ENCODE measurements around the gene GNG8. TPM values are rescaled to one million over a fixed set of nuclear protein-coding genes. Genes with fewer than 3 reads are reported as not detected.

Gene GNG8
- total RNA-seq, 1 donor from 2014 or later: not detected

DNA sequence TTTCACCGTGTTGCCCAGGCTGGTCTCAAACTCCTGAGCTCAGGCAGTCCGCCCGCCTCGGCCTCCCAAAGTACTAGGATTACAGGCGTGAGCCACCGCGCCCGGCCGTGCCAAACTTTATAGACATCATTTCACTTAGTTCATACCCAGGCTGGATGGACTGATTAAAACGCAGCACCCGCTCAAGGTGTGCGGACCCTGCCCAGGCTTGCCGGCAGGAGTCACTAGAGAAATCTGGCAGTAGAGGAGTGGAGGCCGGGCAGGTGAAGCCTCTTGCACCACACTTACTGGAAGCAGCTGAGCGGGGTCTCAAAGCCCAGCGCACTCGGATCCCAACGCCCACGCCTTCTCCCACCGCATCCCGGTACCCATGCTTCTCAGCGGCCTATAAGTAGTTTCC lies 22.5 kb downstream of the GNG8 start:
- no peak overlapping the region for H3K4me2 ChIP-seq (ENCODE audit: low read length)
- FAIRE-seq: no peak

DNA sequence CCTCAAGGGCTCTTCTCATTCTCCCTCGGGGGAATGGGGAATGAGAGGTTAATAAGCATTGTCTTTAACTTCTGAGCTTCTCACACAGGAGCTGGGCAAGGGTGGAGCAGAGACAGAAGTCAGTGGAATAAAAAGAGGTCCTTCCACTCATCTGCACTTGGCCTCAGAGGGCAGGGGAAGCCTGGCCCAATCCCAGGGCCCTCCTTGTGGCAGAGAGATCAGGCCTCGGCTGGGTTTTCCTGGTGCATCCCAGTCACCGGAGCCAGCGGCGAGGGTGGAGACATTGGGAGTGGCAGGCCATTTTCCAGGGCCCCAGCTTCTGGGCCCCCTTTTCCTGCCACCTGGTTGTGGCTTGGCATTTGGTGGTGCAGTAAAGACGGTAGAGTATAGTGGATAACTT lies 24.2 kb downstream of the GNG8 start:
- Mint-ChIP-seq H3K9me3 (ENCODE audit: unreplicated experiment) (peaks cover 1% of the 10 kb centered on the region), H3K27me3 (ENCODE audit: low read depth, unreplicated experiment) (peaks cover 2% of the 10 kb centered on the region), H3K36me3 (ENCODE audit: low read depth, unreplicated experiment) (peaks cover 27% of the 10 kb centered on the region), H3K27ac (ENCODE audit: unreplicated experiment) (no peak overlapping the region), H3K4me3 (ENCODE audit: unreplicated experiment) (no peak overlapping the region), H3K4me1 (ENCODE audit: low read depth, unreplicated experiment) (peaks cover 8% of the 10 kb centered on the region)
- Histone ChIP-seq H3K9me3 (ENCODE audit: insufficient read depth, low read depth, low read length) (no peaks in the 10 kb centered on the region), H3K4me3 (ENCODE audit: insufficient read depth, low read depth, low read length) (no peak overlapping the region), H3K4me1 (ENCODE audit: insufficient read depth, low read length) (peaks cover 4% of the 10 kb centered on the region), H4K20me1 (ENCODE audit: insufficient read depth, low read length) (peaks cover 55% of the 10 kb centered on the region), H3K4me2 (ENCODE audit: low read length) (no peak overlapping the region), H3K79me2 (ENCODE audit: insufficient read depth, low read length) (no peaks in the 10 kb centered on the region), H3K36me3 (ENCODE audit: insufficient read depth, low read length) (peaks cover 20% of the 10 kb centered on the region), H3K27me3 (ENCODE audit: insufficient read depth, low read length) (no peaks in the 10 kb centered on the region), H3K9ac (ENCODE audit: low read length) (no peak overlapping the region), H3K27ac (ENCODE audit: low read depth, low read length) (no peak overlapping the region), H2AFZ (ENCODE audit: low read depth, low read length) (no peak overlapping the region)
- FAIRE-seq (no peak), DNase-seq (ENCODE audit: low read depth) (no peak)
- no peak for TF ChIP-seq EZH2 (IDR thresholded peaks at IDR 0.05; ENCODE audit: insufficient read depth, low read length)
- TF ChIP-seq, protein P1, sequence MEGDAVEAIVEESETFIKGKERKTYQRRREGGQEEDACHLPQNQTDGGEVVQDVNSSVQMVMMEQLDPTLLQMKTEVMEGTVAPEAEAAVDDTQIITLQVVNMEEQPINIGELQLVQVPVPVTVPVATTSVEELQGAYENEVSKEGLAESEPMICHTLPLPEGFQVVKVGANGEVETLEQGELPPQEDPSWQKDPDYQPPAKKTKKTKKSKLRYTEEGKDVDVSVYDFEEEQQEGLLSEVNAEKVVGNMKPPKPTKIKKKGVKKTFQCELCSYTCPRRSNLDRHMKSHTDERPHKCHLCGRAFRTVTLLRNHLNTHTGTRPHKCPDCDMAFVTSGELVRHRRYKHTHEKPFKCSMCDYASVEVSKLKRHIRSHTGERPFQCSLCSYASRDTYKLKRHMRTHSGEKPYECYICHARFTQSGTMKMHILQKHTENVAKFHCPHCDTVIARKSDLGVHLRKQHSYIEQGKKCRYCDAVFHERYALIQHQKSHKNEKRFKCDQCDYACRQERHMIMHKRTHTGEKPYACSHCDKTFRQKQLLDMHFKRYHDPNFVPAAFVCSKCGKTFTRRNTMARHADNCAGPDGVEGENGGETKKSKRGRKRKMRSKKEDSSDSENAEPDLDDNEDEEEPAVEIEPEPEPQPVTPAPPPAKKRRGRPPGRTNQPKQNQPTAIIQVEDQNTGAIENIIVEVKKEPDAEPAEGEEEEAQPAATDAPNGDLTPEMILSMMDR (IDR thresholded peaks at IDR 0.05; ENCODE audit: insufficient read depth, low read depth, low read length): no peak

More for the DNA sequence above, 22.5 kb downstream of the GNG8 start:
- peaks cover 9% of the 10 kb centered on the region for H3K36me3 ChIP-seq (ENCODE audit: insufficient read depth, low read length)
- H3K79me2 ChIP-seq (ENCODE audit: insufficient read depth, low read length): no peaks in the 10 kb centered on the region
- H3K9me3 ChIP-seq (ENCODE audit: insufficient read depth, low read depth, low read length): no peaks in the 10 kb centered on the region
- no peak overlapping the region for H3K4me3 ChIP-seq (ENCODE audit: insufficient read depth, low read depth, low read length)
- Mint-ChIP-seq H3K27me3 (ENCODE audit: low read depth, unreplicated experiment) (peaks cover 4% of the 10 kb centered on the region), H3K27ac (ENCODE audit: unreplicated experiment) (no peak overlapping the region), H3K9me3 (ENCODE audit: unreplicated experiment) (peaks cover 1% of the 10 kb centered on the region), H3K4me1 (ENCODE audit: low read depth, unreplicated experiment) (peaks cover 9% of the 10 kb centered on the region), H3K36me3 (ENCODE audit: low read depth, unreplicated experiment) (peaks cover 17% of the 10 kb centered on the region), H3K4me3 (ENCODE audit: unreplicated experiment) (peak overlapping the region; percentile 16)
- H3K4me1 ChIP-seq (ENCODE audit: insufficient read depth, low read length): peaks cover 8% of the 10 kb centered on the region
- no peak for DNase-seq (ENCODE audit: low read depth)
- TF ChIP-seq, protein P1 (IDR thresholded peaks at IDR 0.05; ENCODE audit: insufficient read depth, low read depth, low read length): no peak
- H3K9ac ChIP-seq (ENCODE audit: low read length): no peak overlapping the region
- no peak overlapping the region for H2AFZ ChIP-seq (ENCODE audit: low read depth, low read length)
- peaks cover 38% of the 10 kb centered on the region for H4K20me1 ChIP-seq (ENCODE audit: insufficient read depth, low read length)
- H3K27me3 ChIP-seq (ENCODE audit: insufficient read depth, low read length): no peaks in the 10 kb centered on the region
- H3K27ac ChIP-seq (ENCODE audit: low read depth, low read length): no peak overlapping the region

DNA sequence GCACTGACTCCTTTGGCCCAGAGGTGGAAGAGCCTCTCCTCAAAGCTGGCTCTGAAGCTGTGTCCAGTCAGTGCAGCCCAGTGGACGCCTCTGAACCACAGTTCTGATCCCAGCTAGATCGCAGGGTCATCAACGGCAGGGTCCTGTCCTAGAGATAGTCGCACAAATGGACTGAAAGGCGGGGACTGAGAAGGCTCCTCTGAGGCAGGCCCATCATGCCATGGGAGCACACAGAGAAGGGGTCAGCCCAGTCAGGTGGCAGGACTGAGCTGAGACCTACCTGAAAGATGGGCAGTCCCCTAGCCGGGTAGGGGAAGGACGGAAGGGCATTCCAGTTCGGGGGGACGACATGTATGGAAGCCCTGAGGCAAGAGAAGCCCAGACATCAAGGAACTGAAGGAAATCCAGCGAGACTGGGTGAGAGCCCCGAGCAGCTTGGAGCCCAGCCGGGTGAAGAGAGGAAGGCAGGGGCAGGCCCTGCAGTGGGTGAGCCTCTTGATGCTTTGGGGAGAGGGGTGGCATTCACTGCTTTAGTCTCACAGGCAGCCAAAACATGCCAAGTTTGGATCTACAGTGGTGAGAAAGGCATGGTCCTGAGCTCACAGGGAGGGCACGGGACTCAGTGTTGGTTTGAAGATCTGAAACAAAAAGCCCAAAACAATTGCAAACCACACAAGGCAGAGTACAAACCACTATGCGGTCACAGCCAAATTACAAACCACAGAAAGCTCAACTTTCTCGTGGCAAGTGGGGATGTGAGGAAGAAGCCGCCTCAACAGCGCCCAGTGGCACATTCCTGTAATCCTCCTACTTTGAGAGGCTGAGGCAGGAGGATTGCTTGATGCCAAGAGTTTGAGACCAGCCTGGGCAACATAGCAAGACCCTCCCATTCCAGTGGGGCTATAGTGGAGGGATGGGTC lies 24.9 kb downstream of the GNG8 start:
- Histone ChIP-seq H3K9ac (ENCODE audit: low read length) (no peak overlapping the region), H4K20me1 (ENCODE audit: insufficient read depth, low read length) (peaks cover 62% of the 10 kb centered on the region), H3K27ac (ENCODE audit: low read depth, low read length) (no peak overlapping the region), H3K4me3 (ENCODE audit: insufficient read depth, low read depth, low read length) (no peak overlapping the region), H3K4me1 (ENCODE audit: insufficient read depth, low read length) (no peaks in the 10 kb centered on the region), H3K79me2 (ENCODE audit: insufficient read depth, low read length) (peaks cover 5% of the 10 kb centered on the region), H3K4me2 (ENCODE audit: low read length) (no peak overlapping the region), H3K36me3 (ENCODE audit: insufficient read depth, low read length) (peaks cover 26% of the 10 kb centered on the region), H3K9me3 (ENCODE audit: insufficient read depth, low read depth, low read length) (no peaks in the 10 kb centered on the region), H2AFZ (ENCODE audit: low read depth, low read length) (no peak overlapping the region), H3K27me3 (ENCODE audit: insufficient read depth, low read length) (no peaks in the 10 kb centered on the region)
- Mint-ChIP-seq H3K27me3 (ENCODE audit: low read depth, unreplicated experiment) (no peaks in the 10 kb centered on the region), H3K9me3 (ENCODE audit: unreplicated experiment) (peaks cover 1% of the 10 kb centered on the region), H3K4me3 (ENCODE audit: unreplicated experiment) (peak overlapping the region; percentile 57), H3K27ac (ENCODE audit: unreplicated experiment) (peak overlapping the region; percentile 53), H3K4me1 (ENCODE audit: low read depth, unreplicated experiment) (peaks cover 7% of the 10 kb centered on the region), H3K36me3 (ENCODE audit: low read depth, unreplicated experiment) (peaks cover 27% of the 10 kb centered on the region)
- TF ChIP-seq, protein P1 (IDR thresholded peaks at IDR 0.05; ENCODE audit: insufficient read depth, low read depth, low read length): no peak
- no peak for TF ChIP-seq EZH2 (IDR thresholded peaks at IDR 0.05; ENCODE audit: insufficient read depth, low read length)
- peak; percentile 66 for DNase-seq (ENCODE audit: low read depth)
- peak; percentile 32 for FAIRE-seq
